ENCODE measurements around the gene MAD1L1.

DNA sequence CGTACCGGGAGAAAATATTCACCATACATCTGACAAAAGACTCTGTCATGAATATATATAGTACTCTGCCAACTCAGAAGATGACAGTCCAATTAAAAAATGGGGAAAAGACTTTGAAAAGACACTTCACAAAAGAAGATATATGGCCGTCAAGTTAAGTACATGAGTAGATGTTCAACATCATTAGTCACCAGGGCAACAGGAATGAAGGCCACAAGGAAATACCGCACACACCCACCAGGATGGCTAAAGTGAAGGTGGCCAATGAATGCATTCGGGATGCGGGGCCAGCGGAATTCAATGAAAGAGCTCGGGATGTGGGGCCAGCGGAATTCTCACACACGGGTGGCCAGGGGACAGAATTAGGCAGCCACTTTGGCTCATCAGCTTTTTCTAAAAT, 42.2 kb downstream of the MAD1L1 start:
- TF ChIP-seq, protein P1, sequence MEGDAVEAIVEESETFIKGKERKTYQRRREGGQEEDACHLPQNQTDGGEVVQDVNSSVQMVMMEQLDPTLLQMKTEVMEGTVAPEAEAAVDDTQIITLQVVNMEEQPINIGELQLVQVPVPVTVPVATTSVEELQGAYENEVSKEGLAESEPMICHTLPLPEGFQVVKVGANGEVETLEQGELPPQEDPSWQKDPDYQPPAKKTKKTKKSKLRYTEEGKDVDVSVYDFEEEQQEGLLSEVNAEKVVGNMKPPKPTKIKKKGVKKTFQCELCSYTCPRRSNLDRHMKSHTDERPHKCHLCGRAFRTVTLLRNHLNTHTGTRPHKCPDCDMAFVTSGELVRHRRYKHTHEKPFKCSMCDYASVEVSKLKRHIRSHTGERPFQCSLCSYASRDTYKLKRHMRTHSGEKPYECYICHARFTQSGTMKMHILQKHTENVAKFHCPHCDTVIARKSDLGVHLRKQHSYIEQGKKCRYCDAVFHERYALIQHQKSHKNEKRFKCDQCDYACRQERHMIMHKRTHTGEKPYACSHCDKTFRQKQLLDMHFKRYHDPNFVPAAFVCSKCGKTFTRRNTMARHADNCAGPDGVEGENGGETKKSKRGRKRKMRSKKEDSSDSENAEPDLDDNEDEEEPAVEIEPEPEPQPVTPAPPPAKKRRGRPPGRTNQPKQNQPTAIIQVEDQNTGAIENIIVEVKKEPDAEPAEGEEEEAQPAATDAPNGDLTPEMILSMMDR (IDR thresholded peaks at IDR 0.05) = no peak
- TF ChIP-seq POLR2A (IDR thresholded peaks at IDR 0.05) = no peak
